Measurements from ENCODE around the gene HOXC13.

- TF ChIP-seq, protein P1, sequence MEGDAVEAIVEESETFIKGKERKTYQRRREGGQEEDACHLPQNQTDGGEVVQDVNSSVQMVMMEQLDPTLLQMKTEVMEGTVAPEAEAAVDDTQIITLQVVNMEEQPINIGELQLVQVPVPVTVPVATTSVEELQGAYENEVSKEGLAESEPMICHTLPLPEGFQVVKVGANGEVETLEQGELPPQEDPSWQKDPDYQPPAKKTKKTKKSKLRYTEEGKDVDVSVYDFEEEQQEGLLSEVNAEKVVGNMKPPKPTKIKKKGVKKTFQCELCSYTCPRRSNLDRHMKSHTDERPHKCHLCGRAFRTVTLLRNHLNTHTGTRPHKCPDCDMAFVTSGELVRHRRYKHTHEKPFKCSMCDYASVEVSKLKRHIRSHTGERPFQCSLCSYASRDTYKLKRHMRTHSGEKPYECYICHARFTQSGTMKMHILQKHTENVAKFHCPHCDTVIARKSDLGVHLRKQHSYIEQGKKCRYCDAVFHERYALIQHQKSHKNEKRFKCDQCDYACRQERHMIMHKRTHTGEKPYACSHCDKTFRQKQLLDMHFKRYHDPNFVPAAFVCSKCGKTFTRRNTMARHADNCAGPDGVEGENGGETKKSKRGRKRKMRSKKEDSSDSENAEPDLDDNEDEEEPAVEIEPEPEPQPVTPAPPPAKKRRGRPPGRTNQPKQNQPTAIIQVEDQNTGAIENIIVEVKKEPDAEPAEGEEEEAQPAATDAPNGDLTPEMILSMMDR (IDR thresholded peaks at IDR 0.05), result no peak
- TF ChIP-seq POLR2A (IDR thresholded peaks at IDR 0.05), result no peak
Measured at GRCh38 chr12:53939141-53940108, 794 bp downstream of the HOXC13 start.
